ENCODE results near the gene SLITRK5.

Gene SLITRK5

DNA sequence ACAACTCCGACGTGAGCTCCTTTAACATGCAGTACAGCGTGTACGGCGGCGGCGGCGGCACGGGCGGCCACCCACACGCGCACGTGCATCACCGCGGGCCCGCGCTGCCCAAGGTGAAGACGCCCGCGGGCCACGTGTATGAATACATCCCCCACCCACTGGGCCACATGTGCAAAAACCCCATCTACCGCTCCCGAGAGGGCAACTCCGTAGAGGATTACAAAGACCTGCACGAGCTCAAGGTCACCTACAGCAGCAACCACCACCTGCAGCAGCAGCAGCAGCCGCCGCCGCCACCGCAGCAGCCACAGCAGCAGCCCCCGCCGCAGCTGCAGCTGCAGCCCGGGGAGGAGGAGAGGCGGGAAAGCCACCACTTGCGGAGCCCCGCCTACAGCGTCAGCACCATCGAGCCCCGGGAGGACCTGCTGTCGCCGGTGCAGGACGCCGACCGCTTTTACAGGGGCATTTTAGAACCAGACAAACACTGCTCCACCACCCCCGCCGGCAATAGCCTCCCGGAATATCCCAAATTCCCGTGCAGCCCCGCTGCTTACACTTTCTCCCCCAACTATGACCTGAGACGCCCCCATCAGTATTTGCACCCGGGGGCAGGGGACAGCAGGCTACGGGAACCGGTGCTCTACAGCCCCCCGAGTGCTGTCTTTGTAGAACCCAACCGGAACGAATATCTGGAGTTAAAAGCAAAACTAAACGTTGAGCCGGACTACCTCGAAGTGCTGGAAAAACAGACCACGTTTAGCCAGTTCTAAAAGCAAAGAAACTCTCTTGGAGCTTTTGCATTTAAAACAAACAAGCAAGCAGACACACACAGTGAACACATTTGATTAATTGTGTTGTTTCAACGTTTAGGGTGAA is 6.6 kb downstream of the SLITRK5 start:
- DNase-seq = peak in 1 of 2 experiments; percentile 15
- no peak for TF ChIP-seq POLR2A (IDR thresholded peaks at IDR 0.05; ENCODE audit: low read length)
- no peak for TF ChIP-seq GATA1 (IDR thresholded peaks at IDR 0.05; ENCODE audit: low read depth, low read length)

DNA sequence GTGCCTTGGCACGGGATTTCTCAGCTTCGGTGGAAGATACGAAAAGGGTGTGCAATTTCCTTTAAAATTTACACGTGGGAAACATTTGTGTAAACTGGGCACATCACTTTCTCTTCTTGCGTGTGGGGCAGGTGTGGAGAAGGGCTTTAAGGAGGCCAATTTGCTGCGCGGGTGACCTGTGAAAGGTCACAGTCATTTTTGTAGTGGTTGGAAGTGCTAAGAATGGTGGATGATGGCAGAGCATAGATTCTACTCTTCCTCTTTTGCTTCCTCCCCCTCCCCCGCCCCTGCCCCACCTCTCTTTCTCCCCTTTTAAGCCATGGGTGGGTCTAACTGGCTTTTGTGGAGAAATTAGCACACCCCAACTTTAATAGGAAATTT is 7.2 kb downstream of the SLITRK5 start:
- TF ChIP-seq POLR2A (IDR thresholded peaks at IDR 0.05; ENCODE audit: low read length) (no peak), GATA1 (IDR thresholded peaks at IDR 0.05; ENCODE audit: low read depth, low read length) (no peak)
- no peak for DNase-seq

DNA sequence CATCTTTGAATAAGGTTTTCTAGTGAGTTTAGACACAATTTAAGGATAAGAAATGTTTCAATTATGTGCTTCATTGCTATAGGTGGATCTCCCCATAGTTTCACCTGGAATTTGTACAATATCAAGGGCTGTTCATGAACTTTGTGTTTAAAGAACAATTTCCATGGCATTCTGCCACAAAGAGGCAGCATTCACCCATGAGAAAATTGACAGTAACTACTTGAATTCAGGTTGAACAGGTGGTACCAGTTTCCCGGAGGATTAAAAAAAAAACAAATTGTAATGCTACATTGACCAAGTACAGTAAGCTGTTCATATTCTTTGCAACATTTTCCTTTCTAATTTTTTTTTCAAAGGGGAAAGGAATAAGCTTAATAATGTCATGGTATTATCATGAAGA is 9.1 kb downstream of the SLITRK5 start:
- TF ChIP-seq GATA1 (IDR thresholded peaks at IDR 0.05; ENCODE audit: low read depth, low read length) (no peak), POLR2A (IDR thresholded peaks at IDR 0.05; ENCODE audit: low read length) (no peak)
- no peak for DNase-seq

DNA sequence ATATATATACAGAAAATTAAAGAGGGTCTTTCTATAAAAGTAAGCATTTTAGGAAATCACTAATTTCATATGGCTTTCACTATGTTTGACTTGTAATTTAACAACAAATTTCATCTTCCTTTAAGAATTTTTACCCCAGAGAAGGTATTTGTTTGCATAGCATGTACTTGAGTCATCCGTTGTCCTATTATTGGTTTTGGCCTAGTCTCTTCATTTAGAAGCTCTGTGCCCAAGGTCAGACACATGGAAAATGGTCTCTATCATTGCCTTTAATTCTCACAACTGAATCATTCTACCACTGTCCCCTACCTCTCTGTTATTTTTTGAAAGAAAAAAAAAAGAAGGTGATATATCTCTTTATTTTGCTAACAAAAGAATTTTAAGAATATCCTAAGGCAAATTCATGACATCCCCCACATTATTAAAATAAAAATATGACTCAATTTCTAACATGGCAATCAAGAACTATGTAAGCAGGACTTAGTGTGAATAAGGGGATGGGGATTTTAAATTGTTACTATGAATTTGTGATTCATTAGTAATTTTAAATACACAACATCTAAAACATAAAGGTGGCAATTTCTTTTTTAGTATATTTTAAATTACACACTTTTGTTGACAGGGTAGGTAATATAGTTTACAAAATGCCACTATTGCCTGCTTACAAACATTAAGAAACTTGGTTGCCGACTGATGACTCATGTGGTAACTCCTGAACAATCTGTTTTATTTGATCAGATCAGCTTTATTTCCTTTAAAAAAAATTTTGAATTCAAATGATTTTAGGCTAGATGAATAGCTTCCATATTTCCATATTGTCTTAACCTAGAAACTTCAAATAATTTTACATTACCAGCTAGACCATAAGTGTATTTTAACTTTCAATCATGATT is 13.9 kb downstream of the SLITRK5 start:
- DNase-seq = no peak
- TF ChIP-seq POLR2A (IDR thresholded peaks at IDR 0.05; ENCODE audit: low read length) (no peak), GATA1 (IDR thresholded peaks at IDR 0.05; ENCODE audit: low read depth, low read length) (no peak)

- TF ChIP-seq GATA1 (IDR thresholded peaks at IDR 0.05; ENCODE audit: low read depth, low read length) (no peak), POLR2A (IDR thresholded peaks at IDR 0.05; ENCODE audit: low read length) (no peak)
- no peak for DNase-seq
Observed at GRCh38 chr13:87696458-87696857, 25.3 kb downstream of the SLITRK5 start.

DNA sequence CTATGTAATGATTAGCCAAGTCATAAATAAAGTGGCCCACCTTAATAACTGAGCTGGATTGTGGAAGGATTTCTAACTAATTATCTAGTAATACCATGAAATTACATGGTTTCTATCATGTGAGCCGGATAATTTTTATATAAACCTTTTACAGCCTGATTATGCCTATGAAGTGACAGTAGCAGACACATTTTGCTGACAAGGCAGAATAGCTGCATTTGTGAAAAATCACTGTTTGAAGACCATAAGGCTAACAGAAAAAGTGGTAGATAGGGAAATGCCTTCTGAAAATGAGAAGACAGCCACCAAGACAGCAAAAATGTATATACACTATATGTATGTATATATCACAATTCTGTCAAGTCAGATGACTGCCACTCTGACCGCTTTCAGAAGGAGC is 27.1 kb downstream of the SLITRK5 start:
- TF ChIP-seq POLR2A (IDR thresholded peaks at IDR 0.05; ENCODE audit: low read length) (no peak), GATA1 (IDR thresholded peaks at IDR 0.05; ENCODE audit: low read depth, low read length) (no peak)
- DNase-seq = no peak

DNA sequence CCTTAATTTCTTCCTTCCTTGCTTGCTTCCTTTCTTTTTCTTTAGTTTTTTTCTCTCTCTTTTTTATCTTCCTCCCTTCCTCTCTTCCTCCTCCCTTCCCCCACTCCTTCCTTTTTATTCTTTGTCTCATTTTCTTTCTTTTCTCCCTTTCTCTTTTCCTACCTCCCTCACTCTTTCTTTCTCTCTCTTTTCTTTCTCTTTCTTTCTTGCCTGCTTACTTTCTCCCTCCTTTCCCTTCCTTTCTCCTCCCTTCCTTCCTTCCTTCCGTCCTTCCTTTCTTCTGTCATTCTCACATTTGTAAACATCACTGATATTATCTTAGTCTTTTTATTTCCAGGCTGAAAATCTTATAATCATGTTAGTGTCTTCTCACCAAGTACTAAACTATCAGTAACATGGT is 38.8 kb downstream of the SLITRK5 start:
- no peak for TF ChIP-seq GATA1 (IDR thresholded peaks at IDR 0.05; ENCODE audit: low read depth, low read length)
- no peak for TF ChIP-seq POLR2A (IDR thresholded peaks at IDR 0.05; ENCODE audit: low read length)
- DNase-seq = no peak

DNA sequence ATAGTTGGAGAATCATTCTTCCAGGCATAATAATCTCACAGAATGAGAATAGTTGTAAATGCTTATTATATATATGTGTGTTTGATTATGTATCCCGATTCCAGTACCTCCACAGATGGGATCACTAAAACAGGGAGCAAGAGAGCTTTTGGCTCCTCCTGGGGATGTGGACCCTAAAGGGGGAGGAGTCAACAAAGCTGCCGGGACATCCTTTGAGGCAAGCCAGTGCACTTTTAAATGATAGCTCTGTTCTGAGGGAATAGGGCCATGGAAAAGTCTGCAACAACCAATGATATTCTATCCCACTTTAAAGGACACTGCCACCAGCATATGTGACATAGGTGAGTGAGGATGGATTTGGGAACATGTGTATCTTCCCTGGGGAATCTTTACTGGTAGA is 40.8 kb downstream of the SLITRK5 start:
- DNase-seq = no peak
- no peak for TF ChIP-seq GATA1 (IDR thresholded peaks at IDR 0.05; ENCODE audit: low read depth, low read length)
- no peak for TF ChIP-seq POLR2A (IDR thresholded peaks at IDR 0.05; ENCODE audit: low read length)
